GM23338 (cell line): ENCODE measurements around the gene QKI. TPM values are rescaled to one million over a fixed set of nuclear protein-coding genes. Genes with fewer than 3 reads are reported as not detected.

Experiments
- ATAC-seq: fragments of 200-7000 bp; cut with Tn5 transposase; 3 replicates; pipeline ENCODE4 v1.9.1; 2020
- DNase-seq: peaks from one replicate; pipeline ENCODE4 v3.0.0-alpha.2; 2015; ENCODE audit warnings: low spot score
- H2AFZ ChIP-seq: fragments of 200-600 bp; sonication (generic); 2 replicates; pipeline ENCODE4 v1.8.0; 2016; ENCODE audit warnings: antibody characterized with exemption, mild to moderate bottlenecking, moderate library complexity
- H3F3A ChIP-seq: fragments of 200-600 bp; sonication (generic); replicated peaks from 2 replicates; pipeline ENCODE4 v1.8.0; 2017; ENCODE audit warnings: antibody characterized with exemption, mixed run types, low read depth
- H3K27ac ChIP-seq: fragments of 200-600 bp; sonication (generic); 2 replicates; pipeline ENCODE4 v1.6.1; 2016; ENCODE audit warnings: low read depth
- H3K27me3 ChIP-seq: fragments of 200-600 bp; sonication (generic); 2 replicates; pipeline ENCODE4 v1.8.0; 2016; ENCODE audit warnings: mild to moderate bottlenecking, mixed run types, moderate library complexity; ENCODE audit not compliant: insufficient read depth
- H3K36me3 ChIP-seq: fragments of 200-600 bp; sonication (generic); 2 replicates; pipeline ENCODE4 v1.8.0; 2016; ENCODE audit warnings: mild to moderate bottlenecking; ENCODE audit not compliant: insufficient read depth
- H3K4me1 ChIP-seq: fragments of 200-600 bp; sonication (generic); 2 replicates; pipeline ENCODE4 v1.8.0; 2016; ENCODE audit warnings: mild to moderate bottlenecking, moderate library complexity; ENCODE audit not compliant: insufficient read depth
- H3K4me2 ChIP-seq: fragments of 200-600 bp; sonication (generic); 2 replicates; pipeline ENCODE4 v1.7.1; 2017; ENCODE audit warnings: mixed run types
- H3K4me3 ChIP-seq: fragments of 200-600 bp; sonication (generic); 2 replicates; pipeline ENCODE4 v1.6.1; 2016; ENCODE audit warnings: mixed run types
- H3K79me2 ChIP-seq: fragments of 200-600 bp; sonication (generic); replicated peaks from 2 replicates; pipeline ENCODE4 v1.8.0; 2017; ENCODE audit warnings: mild to moderate bottlenecking; ENCODE audit not compliant: insufficient read depth
- H3K9me2 ChIP-seq: fragments of 200-600 bp; sonication (generic); 2 replicates; pipeline ENCODE4 v1.8.0; 2017; ENCODE audit not compliant: insufficient read depth
- H4K20me1 ChIP-seq: fragments of 200-600 bp; sonication (generic); replicated peaks from 2 replicates; pipeline ENCODE4 v1.8.0; 2017; ENCODE audit warnings: mild to moderate bottlenecking; ENCODE audit not compliant: insufficient read depth
- H3K27ac Mint-ChIP-seq: 2 replicates; pipeline ENCODE4 v1.8.0; 2020; ENCODE audit warnings: inconsistent platforms, mild to moderate bottlenecking, moderate library complexity, mixed read lengths
- H3K27me3 Mint-ChIP-seq: 3 replicates; pipeline ENCODE4 v1.8.0; 2022; ENCODE audit warnings: low read depth, mild to moderate bottlenecking, moderate library complexity, mixed read lengths, inconsistent platforms; ENCODE audit not compliant: insufficient read depth, poor library complexity
- H3K36me3 Mint-ChIP-seq: 3 replicates; pipeline ENCODE4 v1.8.0; 2021; ENCODE audit warnings: low read depth, mild to moderate bottlenecking, inconsistent platforms, moderate library complexity, mixed read lengths
- H3K4me1 Mint-ChIP-seq: 3 replicates; pipeline ENCODE4 v1.8.0; 2020; ENCODE audit warnings: mild to moderate bottlenecking, inconsistent platforms, mixed read lengths
- H3K4me3 Mint-ChIP-seq: 3 replicates; pipeline ENCODE4 v1.8.0; 2021; ENCODE audit warnings: moderate library complexity, mild to moderate bottlenecking, inconsistent platforms, mixed read lengths
- H3K9me3 Mint-ChIP-seq: 3 replicates; pipeline ENCODE4 v1.8.0; 2020; ENCODE audit warnings: moderate library complexity, mild to moderate bottlenecking, inconsistent platforms, mixed read lengths
- ETS1 ChIP-seq: IDR thresholded peaks from 2 replicates; pipeline ENCODE4 v1.6.1; 2016; ENCODE audit warnings: antibody characterized with exemption
- NANOG ChIP-seq: IDR thresholded peaks from 2 replicates; pipeline ENCODE4 v1.6.1; 2016; ENCODE audit warnings: antibody characterized with exemption, borderline replicate concordance
- POLR2AphosphoS5 ChIP-seq: IDR thresholded peaks from 2 replicates; pipeline ENCODE4 v1.6.1; 2016; ENCODE audit warnings: antibody characterized with exemption, low read depth
- ZNF114 ChIP-seq: fragments of 250-450 bp; sonication (Bioruptor Pico); IDR thresholded peaks from 2 replicates; pipeline ENCODE4 v1.5.0; 2020; ENCODE audit warnings: mild to moderate bottlenecking, moderate library complexity
- ZNF331 ChIP-seq: fragments of 250-450 bp; sonication (Bioruptor Pico); IDR thresholded peaks from 2 replicates; pipeline ENCODE4 v1.5.0; 2020; ENCODE audit warnings: low read depth, mild to moderate bottlenecking, moderate library complexity
- long read RNA-seq: library from polyadenylated mRNA; unstranded; transcript quantifications from one replicate; pipeline ENCODE4 v2.0.0, GENCODE V29; 2020; ENCODE audit not compliant: unreplicated experiment
- polyA plus RNA-seq: library from polyadenylated mRNA; unstranded; fragments of >200 nt; fragmentation: Nextera tagmentation; extraction: Ambion mirVana; gene quantifications from 2 replicates; pipeline ENCODE4 v1.2.1, GENCODE V29; 2016
- total RNA-seq: library from RNA; depleted of rRNA; stranded (reverse); fragments of >200 nt; shearing (Covaris generic); gene quantifications from 2 replicates; pipeline ENCODE4 v1.2.3, GENCODE V29; 2014; rRNA removed
- TF ChIP-seq, protein P1 (sequence below): IDR thresholded peaks from one replicate; pipeline ENCODE4 v1.6.1; 2018; ENCODE audit warnings: antibody characterized with exemption; ENCODE audit not compliant: unreplicated experiment

QKI gene
- 150 and 159 TPM in 2 replicates for total RNA-seq
- 53.7 and 60.8 TPM in 2 replicates for polyA plus RNA-seq
- long read RNA-seq, full-length matches to known transcripts: 1 of 1 reads
- long read RNA-seq, partial matches to known transcripts: 0 of 1 reads
- long read RNA-seq, other reads (novel, unspliced or antisense): 0 of 1 reads

GRCh38 chr6:163414117-163414945, at the start of gene QKI:
Gene QKI, plus strand, starts transcription at chr6:163414718. Its CDS starts 476 bp downstream, at chr6:163415194.
- no peaks in the 10 kb centered on the region for H3F3A ChIP-seq
- H2AFZ ChIP-seq: no peak within 1 kb of the TSS
- no peaks in the 10 kb centered on the region for H3K27me3 ChIP-seq
- Mint-ChIP-seq H3K27me3 (peaks cover 13% of the 10 kb centered on the region), H3K36me3 (peaks cover 5% of the 10 kb centered on the region), H3K9me3 (peaks cover 5% of the 10 kb centered on the region; the same call in 2 of the 3 replicates), H3K27ac (no peak within 1 kb of the TSS), H3K4me3 (peak within 1 kb of the TSS; percentile 81), H3K4me1 (peaks cover 31% of the 10 kb centered on the region)
- H3K4me1 ChIP-seq: peaks cover 28% of the 10 kb centered on the region
- H3K36me3 ChIP-seq: no peaks in the 10 kb centered on the region
- peak; percentile 8; the same call in 2 of the 3 replicates for ATAC-seq
- H3K4me3 ChIP-seq: peak within 1 kb of the TSS; percentile 70
- no peak within 1 kb of the TSS for H3K27ac ChIP-seq
- H3K9me2 ChIP-seq: no peaks in the 10 kb centered on the region
- TF ChIP-seq NANOG (no peak), ZNF331 (no peak), POLR2AphosphoS5 (peak; percentile 65), ZNF114 (no peak)
- DNase-seq: peak; percentile 60
- H4K20me1 ChIP-seq: 0 out of 2 replicates have a peak, but pooled peaks cover 3% of the 10 kb centered on the region
- H3K79me2 ChIP-seq: peaks cover 46% of the 10 kb centered on the region
- H3K4me2 ChIP-seq: peak within 1 kb of the TSS; percentile 76

- Histone ChIP-seq H2AFZ (no peak overlapping the region), H3K4me3 (no peak overlapping the region), H4K20me1 (no peaks in the 10 kb centered on the region), H3K36me3 (no peaks in the 10 kb centered on the region), H3K27ac (no peak overlapping the region), H3K27me3 (no peaks in the 10 kb centered on the region), H3F3A (no peaks in the 10 kb centered on the region), H3K9me2 (0 out of 2 replicates have a peak, but pooled peaks cover 4% of the 10 kb centered on the region), H3K4me2 (no peak overlapping the region), H3K4me1 (no peaks in the 10 kb centered on the region), H3K79me2 (no peaks in the 10 kb centered on the region)
- Mint-ChIP-seq H3K27me3 (no peaks in the 10 kb centered on the region), H3K9me3 (no peaks in the 10 kb centered on the region; the same call in 2 of the 3 replicates), H3K4me3 (no peak overlapping the region), H3K27ac (no peak overlapping the region), H3K4me1 (peaks cover 8% of the 10 kb centered on the region; the same call in 2 of the 3 replicates), H3K36me3 (no peaks in the 10 kb centered on the region)
- no peak for ATAC-seq
- DNase-seq: no peak
- TF ChIP-seq ETS1: no peak
- TF ChIP-seq, protein P1, sequence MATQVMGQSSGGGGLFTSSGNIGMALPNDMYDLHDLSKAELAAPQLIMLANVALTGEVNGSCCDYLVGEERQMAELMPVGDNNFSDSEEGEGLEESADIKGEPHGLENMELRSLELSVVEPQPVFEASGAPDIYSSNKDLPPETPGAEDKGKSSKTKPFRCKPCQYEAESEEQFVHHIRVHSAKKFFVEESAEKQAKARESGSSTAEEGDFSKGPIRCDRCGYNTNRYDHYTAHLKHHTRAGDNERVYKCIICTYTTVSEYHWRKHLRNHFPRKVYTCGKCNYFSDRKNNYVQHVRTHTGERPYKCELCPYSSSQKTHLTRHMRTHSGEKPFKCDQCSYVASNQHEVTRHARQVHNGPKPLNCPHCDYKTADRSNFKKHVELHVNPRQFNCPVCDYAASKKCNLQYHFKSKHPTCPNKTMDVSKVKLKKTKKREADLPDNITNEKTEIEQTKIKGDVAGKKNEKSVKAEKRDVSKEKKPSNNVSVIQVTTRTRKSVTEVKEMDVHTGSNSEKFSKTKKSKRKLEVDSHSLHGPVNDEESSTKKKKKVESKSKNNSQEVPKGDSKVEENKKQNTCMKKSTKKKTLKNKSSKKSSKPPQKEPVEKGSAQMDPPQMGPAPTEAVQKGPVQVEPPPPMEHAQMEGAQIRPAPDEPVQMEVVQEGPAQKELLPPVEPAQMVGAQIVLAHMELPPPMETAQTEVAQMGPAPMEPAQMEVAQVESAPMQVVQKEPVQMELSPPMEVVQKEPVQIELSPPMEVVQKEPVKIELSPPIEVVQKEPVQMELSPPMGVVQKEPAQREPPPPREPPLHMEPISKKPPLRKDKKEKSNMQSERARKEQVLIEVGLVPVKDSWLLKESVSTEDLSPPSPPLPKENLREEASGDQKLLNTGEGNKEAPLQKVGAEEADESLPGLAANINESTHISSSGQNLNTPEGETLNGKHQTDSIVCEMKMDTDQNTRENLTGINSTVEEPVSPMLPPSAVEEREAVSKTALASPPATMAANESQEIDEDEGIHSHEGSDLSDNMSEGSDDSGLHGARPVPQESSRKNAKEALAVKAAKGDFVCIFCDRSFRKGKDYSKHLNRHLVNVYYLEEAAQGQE: no peak
These were observed 48.2 kb upstream of the QKI start for GRCh38 chr6:163366288-163366687.
